Pancreas (tissue), 10 donors: ENCODE data around the gene CREBL2. TPM values are rescaled to one million over a fixed set of nuclear protein-coding genes. Genes with fewer than 3 reads are reported as not detected.
"Not testable (repeated sequence)": the region's sequence is repeated elsewhere in the genome, so short reads cannot be mapped to it uniquely, and the experiment has no call there.

Experiments used
- ATAC-seq, 4 donors: fragments of 200-7000 bp; cut with Tn5 transposase; one replicate each; pipeline versions ENCODE4 v1.8.0 to v1.9.1; 2020; ENCODE audit warnings: mild to moderate bottlenecking in 4 of 4, moderate library complexity in 4 of 4
- DNase-seq, 6 donors: peaks; one replicate each; pipeline ENCODE4 v3.0.0-alpha.2; 2020
- FAIRE-seq: peaks from 2 replicates; lab custom pipeline; 2012; peaks lifted over from hg19 to GRCh38; lab: Jason Lieb, UNC
- H3K27ac ChIP-seq, 4 donors: fragments of 200-600 bp; sonication (generic); 1 replicate in 3 of 4; 2 replicates in 1 of 4; pipeline versions ENCODE4 v1.5.0 to v1.8.0; 2020
- H3K27me3 ChIP-seq, 4 donors: fragments of 200-600 bp; one replicate each; pipeline ENCODE4 v1.8.0; 2021
- H3K36me3 ChIP-seq, 3 donors: fragments of 200-600 bp; sonication (generic) in 1 of 3; one replicate each; pipeline versions ENCODE4 v1.5.0 to v1.8.0; 2020 to 2021
- H3K4me1 ChIP-seq, 3 donors: fragments of 200-600 bp; one replicate each; pipeline ENCODE4 v1.8.0; 2021
- H3K4me3 ChIP-seq, 4 donors: fragments of 200-600 bp; sonication (generic) in 2 of 4; one replicate each; pipeline versions ENCODE4 v1.5.0 to v1.8.0; 2020 to 2021
- H3K9me3 ChIP-seq, 4 donors: fragments of 200-600 bp; one replicate each; pipeline ENCODE4 v1.8.0; 2021
- CTCF ChIP-seq, 4 donors: fragments of 200-600 bp; sonication (generic) in 3 of 4; IDR thresholded peaks; one replicate each; pipeline versions ENCODE4 v1.5.0 to v1.8.0; 2021; ENCODE audit warnings: antibody characterized with exemption in 4 of 4
- WGBS, 2 donors: extraction: QIAGEN DNeasy Blood & Tissue Kit; methylation state at CpG; one replicate each; pipeline ENCODE4 v1.1.7; 2013; 5-methylcytosine and 5-hydroxymethylcytosine counted together
- intact Hi-C, 3 donors: fragments of 100-400 bp; cut with DNase I; formaldehyde crosslinking; loops; one replicate each; pipeline versions ENCODE4 v1.11.1 to v1.14.2; 2022
- polyA plus RNA-seq, 2 donors: library from polyadenylated mRNA; stranded (reverse); fragments of 200-250 nt; gene quantifications; one replicate each; pipeline ENCODE4 v1.2.3, GENCODE V29; 2013
- total RNA-seq, 6 donors: library from RNA; stranded (reverse); fragmentation: NEBNext Ultra II Directional in 4 of 6; extraction: Animal tissue kit (Norgen Biotek cat#: 25700) in 4 of 6; gene quantifications; one replicate each; pipeline versions ENCODE4 v1.2.1 to v1.2.4, GENCODE V29; 2021 to 2023
- donor health status: healthy with polysubstance abuse.
- donor health status: DM: no; HTN: no; CAD: no; lungs with moderate emphysema.
- donor health status: DM: no; HTN: no; CAD: no.
- donor health status: control.
- donor health status: control.
- donor health status: Bipolar disorder and iron deficiency.
- donor health status: DM: yes; HTN: yes; CAD: no.
- donor health status: DM: no; HTN: no; CAD: no.
- donor health status: DM: no; HTN: no; CAD: no.
- donor health status: DM: yes; HTN: yes; CAD: no.

Gene CREBL2
- total and polyA plus RNA-seq, 8 donors, result 9.8 to 29.7 (median 16.6) TPM

- Histone ChIP-seq H3K4me3 (no peak overlapping the region), H3K36me3 (peaks cover 0 to 10% (median 0%) of the 10 kb centered on the region in 3 donors), H3K9me3 (no peaks in the 10 kb centered on the region), H3K27ac (no peak overlapping the region), H3K4me1 (peaks cover 0 to 12% (median 0%) of the 10 kb centered on the region in 3 donors), H3K27me3 (no peaks in the 10 kb centered on the region)
- TF ChIP-seq CTCF (IDR thresholded peaks at IDR 0.05), result no peak
- intact Hi-C loops, result no loop called here
- WGBS, 2 donors, result 94 to 95% methylated on average over 1 of the region's 1 CpG
- FAIRE-seq (no peak), ATAC-seq (no peak), DNase-seq (no peak)
These were observed 19.2 kb downstream of the CREBL2 start for GRCh38 chr12:12630850-12631249.

- H3K4me1 ChIP-seq, result peaks cover 0 to 3% (median 0%) of the 10 kb centered on the region in 3 donors
- WGBS, 2 donors, result 92 to 95% methylated on average over 12 of the region's 12 CpGs
- DNase-seq (no peak), ATAC-seq (no peak), FAIRE-seq (no peak)
- intact Hi-C loops, result no loop called here
- H3K36me3 ChIP-seq, result peaks cover 0 to 26% (median 7%) of the 10 kb centered on the region in 3 donors
- no peak overlapping the region for H3K4me3 ChIP-seq
- H3K27ac ChIP-seq, result no peak overlapping the region
- TF ChIP-seq CTCF (IDR thresholded peaks at IDR 0.05), result no peak
- no peaks in the 10 kb centered on the region for H3K27me3 ChIP-seq
- H3K9me3 ChIP-seq, result no peaks in the 10 kb centered on the region
These were observed 24.0 kb downstream of the CREBL2 start for GRCh38 chr12:12635651-12636050.

GRCh38 chr12:12636641-12637040 is 25.0 kb downstream of the CREBL2 start:
- Histone ChIP-seq H3K4me1 (no peaks in the 10 kb centered on the region), H3K4me3 (no peak overlapping the region), H3K27me3 (no peaks in the 10 kb centered on the region), H3K9me3 (no peaks in the 10 kb centered on the region), H3K36me3 (peaks cover 0 to 26% (median 7%) of the 10 kb centered on the region in 3 donors), H3K27ac (no peak overlapping the region)
- intact Hi-C loops, result no loop called here
- ATAC-seq (no peak), DNase-seq (no peak), FAIRE-seq (no peak)
- 92 to 96% methylated on average over 1 of the region's 1 CpG for WGBS, 2 donors
- TF ChIP-seq CTCF (IDR thresholded peaks at IDR 0.05), result no peak

GRCh38 chr12:12639995-12640394 is 28.3 kb downstream of the CREBL2 start:
- ATAC-seq, H3K4me3 ChIP-seq, intact Hi-C loops, H3K4me1 ChIP-seq, H3K9me3 ChIP-seq, DNase-seq, H3K27me3 ChIP-seq, H3K27ac ChIP-seq, FAIRE-seq: not testable (repeated sequence)
- 92 to 96% methylated on average over 4 of the region's 4 CpGs for WGBS, 2 donors
- peaks cover 0 to 43% (median 7%) of the 10 kb centered on the region in 3 donors for H3K36me3 ChIP-seq

- no peak overlapping the region for H3K27ac ChIP-seq
- no peaks in the 10 kb centered on the region for H3K4me1 ChIP-seq
- DNase-seq, result no peak
- no peak for TF ChIP-seq CTCF (IDR thresholded peaks at IDR 0.05)
- H3K36me3 ChIP-seq, result peaks cover 0 to 30% (median 7%) of the 10 kb centered on the region in 3 donors
- H3K27me3 ChIP-seq, result no peaks in the 10 kb centered on the region
- WGBS, 2 donors, result 95 to 98% methylated on average over 2 of the region's 2 CpGs
- no peak for ATAC-seq
- no peak for FAIRE-seq
- no peaks in the 10 kb centered on the region for H3K9me3 ChIP-seq
- H3K4me3 ChIP-seq, result no peak overlapping the region
- intact Hi-C loops, result no loop called here
These were observed 30.0 kb downstream of the CREBL2 start for GRCh38 chr12:12641650-12642049.
